ENCODE data around the gene HAS3. TPM values are rescaled to one million over a fixed set of nuclear protein-coding genes. Genes with fewer than 3 reads are reported as not detected.
A peak's percentile ranks its signal among the peaks of the same experiment; 100 is the strongest.

The HAS3 gene
- polyA plus RNA-seq, 1 of the 3 experiments (the other 2 are of a cell fraction) = 38.7 TPM

- ChIA-PET CTCF (interaction anchor here (1.2 to 5.2 kb wide), 3 partner anchors 11 to 18 kb away, joined by 3 to 36 read pairs (median 3); no protein-coding TSS in a partner anchor), POLR2A (interaction anchor here (1.6 kb wide), 1 partner anchor 8 kb away, joined by 5 read pairs; the partner anchor contains the start of genes CHTF8 and UTP4)
- no peaks in the 10 kb centered on the region for H3K27me3 ChIP-seq (ENCODE audit: insufficient read depth)
- no peak overlapping the region for H3K9ac ChIP-seq
- DNase-seq = peak; percentile 37
- no peaks in the 10 kb centered on the region for H4K20me1 ChIP-seq (ENCODE audit: insufficient read depth)
- peak overlapping the region in 1 of 2 experiments; percentile 48; a peak in 1 of 4 replicates for H3K27ac ChIP-seq (ENCODE audit: low read depth in 2 of 2, low read length in 1 of 2)
- H3K9me3 ChIP-seq = no peaks in the 10 kb centered on the region
- H3K9me2 ChIP-seq = no peaks in the 10 kb centered on the region
- no peak overlapping the region for H2AFZ ChIP-seq (ENCODE audit: low read depth)
- peaks cover 7% of the 10 kb centered on the region for H3F3A ChIP-seq (replicated peaks; ENCODE audit: insufficient read depth)
- 82% methylated on average over 5 of the region's 5 CpGs for WGBS (ENCODE audit: low lambda C conversion rate)
- no peak for TF ChIP-seq MXI1 (IDR thresholded peaks at IDR 0.05; ENCODE audit: low read depth, low read length)
- TF ChIP-seq GATA2 (CRISPR knock-in tag; IDR thresholded peaks at IDR 0.05) = peak; percentile 51; the same call in 1 of the 2 replicates
- H3K79me2 ChIP-seq (ENCODE audit: insufficient read depth) = peaks cover 62% of the 10 kb centered on the region
- peaks cover 67 to 77% of the 10 kb centered on the region in 2 experiments for H3K36me3 ChIP-seq (replicated peaks in 1 of 2; ENCODE audit: control insufficient read depth in 1 of 2, insufficient read depth in 2 of 2, low read length in 1 of 2)
- H3K4me3 ChIP-seq (ENCODE audit: low read depth in 2 of 2, low read length in 1 of 2) = no peak overlapping the region
- H3K4me1 ChIP-seq (ENCODE audit: control insufficient read depth in 1 of 2, insufficient read depth in 2 of 2, low read depth in 1 of 2, low read length in 1 of 2) = no peaks in the 10 kb centered on the region; a peak in 1 of 4 replicates
- no peak overlapping the region for H3K4me2 ChIP-seq
Observed at GRCh38 chr16:69141014-69141413, 35.6 kb downstream of the HAS3 start.

DNA sequence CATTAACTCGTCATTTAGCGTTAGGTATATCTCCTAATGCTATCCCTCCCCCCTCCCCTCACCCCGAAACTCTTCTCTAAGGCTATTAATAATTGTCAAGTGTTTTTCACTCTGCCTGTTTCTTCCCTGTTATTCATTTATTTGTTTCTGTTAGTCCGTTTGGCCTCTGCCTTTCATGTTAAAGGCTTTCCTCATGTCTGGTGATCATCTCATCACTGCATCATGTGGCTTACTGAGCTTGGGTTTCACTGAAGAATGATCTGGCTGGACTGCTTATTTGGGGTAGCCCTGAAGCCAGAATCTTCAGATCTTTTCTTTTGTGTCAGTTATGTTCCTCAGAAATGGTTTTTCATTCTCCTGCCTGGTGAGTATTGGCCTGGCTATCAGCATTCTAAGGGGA is 36.5 kb downstream of the HAS3 start:
- CTCF ChIA-PET = interaction anchor here (1.2 to 5.2 kb wide), 3 partner anchors 10 to 143 kb away, joined by 3 to 36 read pairs (median 3); no protein-coding TSS in a partner anchor
- Histone ChIP-seq H2AFZ (ENCODE audit: low read depth) (no peak overlapping the region), H3K4me3 (ENCODE audit: low read depth in 2 of 2, low read length in 1 of 2) (no peak overlapping the region), H3K9me3 (no peaks in the 10 kb centered on the region), H3K36me3 (replicated peaks in 1 of 2; ENCODE audit: control insufficient read depth in 1 of 2, insufficient read depth in 2 of 2, low read length in 1 of 2) (peaks cover 62 to 73% of the 10 kb centered on the region in 2 experiments), H3K9me2 (no peaks in the 10 kb centered on the region), H4K20me1 (ENCODE audit: insufficient read depth) (no peaks in the 10 kb centered on the region), H3K9ac (no peak overlapping the region), H3F3A (replicated peaks; ENCODE audit: insufficient read depth) (peaks cover 7% of the 10 kb centered on the region), H3K4me1 (ENCODE audit: control insufficient read depth in 1 of 2, insufficient read depth in 2 of 2, low read depth in 1 of 2, low read length in 1 of 2) (no peaks in the 10 kb centered on the region; a peak in 1 of 4 replicates), H3K27ac (ENCODE audit: low read depth in 2 of 2, low read length in 1 of 2) (no peak overlapping the region), H3K4me2 (no peak overlapping the region), H3K79me2 (ENCODE audit: insufficient read depth) (peaks cover 53% of the 10 kb centered on the region; the same call in 1 of the 2 replicates), H3K27me3 (ENCODE audit: insufficient read depth) (no peaks in the 10 kb centered on the region)
- DNase-seq = no peak
- 94% methylated on average over 4 of the region's 4 CpGs for WGBS (ENCODE audit: low lambda C conversion rate)
- TF ChIP-seq NRF1 (IDR thresholded peaks at IDR 0.05; ENCODE audit: low read depth, low read length) = no peak
- TF ChIP-seq MEF2A (IDR thresholded peaks at IDR 0.05; ENCODE audit: borderline replicate concordance, low read depth) = no peak
- TF ChIP-seq, protein P1, sequence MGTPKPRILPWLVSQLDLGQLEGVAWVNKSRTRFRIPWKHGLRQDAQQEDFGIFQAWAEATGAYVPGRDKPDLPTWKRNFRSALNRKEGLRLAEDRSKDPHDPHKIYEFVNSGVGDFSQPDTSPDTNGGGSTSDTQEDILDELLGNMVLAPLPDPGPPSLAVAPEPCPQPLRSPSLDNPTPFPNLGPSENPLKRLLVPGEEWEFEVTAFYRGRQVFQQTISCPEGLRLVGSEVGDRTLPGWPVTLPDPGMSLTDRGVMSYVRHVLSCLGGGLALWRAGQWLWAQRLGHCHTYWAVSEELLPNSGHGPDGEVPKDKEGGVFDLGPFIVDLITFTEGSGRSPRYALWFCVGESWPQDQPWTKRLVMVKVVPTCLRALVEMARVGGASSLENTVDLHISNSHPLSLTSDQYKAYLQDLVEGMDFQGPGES (IDR thresholded peaks at IDR 0.05; ENCODE audit: low read depth, low read length) = no peak
- no peak for TF ChIP-seq FOSL2 (IDR thresholded peaks at IDR 0.05; ENCODE audit: borderline replicate concordance, low read depth)
- TF ChIP-seq RXRA (IDR thresholded peaks at IDR 0.05; ENCODE audit: borderline replicate concordance, low read depth) = no peak
- TF ChIP-seq SMC3 (IDR thresholded peaks at IDR 0.05; ENCODE audit: low read depth, low read length) = no peak
- TF ChIP-seq MAX (IDR thresholded peaks at IDR 0.05; ENCODE audit: low read depth) = no peak
- TF ChIP-seq, protein P2, sequence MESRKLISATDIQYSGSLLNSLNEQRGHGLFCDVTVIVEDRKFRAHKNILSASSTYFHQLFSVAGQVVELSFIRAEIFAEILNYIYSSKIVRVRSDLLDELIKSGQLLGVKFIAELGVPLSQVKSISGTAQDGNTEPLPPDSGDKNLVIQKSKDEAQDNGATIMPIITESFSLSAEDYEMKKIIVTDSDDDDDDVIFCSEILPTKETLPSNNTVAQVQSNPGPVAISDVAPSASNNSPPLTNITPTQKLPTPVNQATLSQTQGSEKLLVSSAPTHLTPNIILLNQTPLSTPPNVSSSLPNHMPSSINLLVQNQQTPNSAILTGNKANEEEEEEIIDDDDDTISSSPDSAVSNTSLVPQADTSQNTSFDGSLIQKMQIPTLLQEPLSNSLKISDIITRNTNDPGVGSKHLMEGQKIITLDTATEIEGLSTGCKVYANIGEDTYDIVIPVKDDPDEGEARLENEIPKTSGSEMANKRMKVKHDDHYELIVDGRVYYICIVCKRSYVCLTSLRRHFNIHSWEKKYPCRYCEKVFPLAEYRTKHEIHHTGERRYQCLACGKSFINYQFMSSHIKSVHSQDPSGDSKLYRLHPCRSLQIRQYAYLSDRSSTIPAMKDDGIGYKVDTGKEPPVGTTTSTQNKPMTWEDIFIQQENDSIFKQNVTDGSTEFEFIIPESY (IDR thresholded peaks at IDR 0.05; ENCODE audit: borderline replicate concordance, low read depth) = no peak
- TF ChIP-seq POLR2AphosphoS5 (IDR thresholded peaks at IDR 0.05; ENCODE audit: low read depth, low read length) = no peak
- POLR2A ChIA-PET = interaction anchor here (1.6 kb wide), 1 partner anchor 9 kb away, joined by 5 read pairs; the partner anchor contains the start of genes CHTF8 and UTP4
